Measurements from ENCODE around the gene PTPRG.

- no peak for TF ChIP-seq CTCF (IDR thresholded peaks at IDR 0.05; ENCODE audit: insufficient read depth, low read depth, low read length)
- no peak for TF ChIP-seq EZH2 (IDR thresholded peaks at IDR 0.05; ENCODE audit: insufficient read depth, low read length)
These were observed 413.8 kb downstream of the PTPRG start for GRCh38 chr3:61975199-61975598.
